BJ (cell line): ENCODE results near the gene CLK4. TPM values are rescaled to one million over a fixed set of nuclear protein-coding genes. Genes with fewer than 3 reads are reported as not detected.
"Not testable (repeated sequence)": the region's sequence is repeated elsewhere in the genome, so short reads cannot be mapped to it uniquely, and the experiment has no call there.

Source experiments
- CTCF ChIA-PET: fragments of 350-600 bp; formaldehyde crosslinking; extraction: SDS; loops from one replicate; lab custom pipeline; 2021; ENCODE audit warnings: antibody characterized with exemption, inconsistent platforms; lab: Yijun Ruan, JAX
- POLR2A ChIA-PET: fragments of 300-600 bp; sonication (Branson Sonifier 250); formaldehyde crosslinking; extraction: SDS; loops from one replicate; lab custom pipeline; 2021; ENCODE audit warnings: antibody characterized with exemption; lab: Charles Lee
- DNase-seq: peaks from one replicate; pipeline ENCODE4 v3.0.0-alpha.2; 2011; ENCODE audit warnings: low read depth
- H3K27me3 ChIP-seq: 2 replicates; pipeline ENCODE4 v1.6.0; 2011; ENCODE audit warnings: low read length; ENCODE audit not compliant: control insufficient read depth, insufficient read depth
- H3K36me3 ChIP-seq: 2 replicates; pipeline ENCODE4 v1.5.1; 2011; ENCODE audit warnings: low read length; ENCODE audit not compliant: control insufficient read depth, insufficient read depth
- H3K4me3 ChIP-seq: 2 replicates; pipeline ENCODE4 v1.5.1; 2011; ENCODE audit warnings: low read depth, mild to moderate bottlenecking, control low read depth, low read length
- CTCF ChIP-seq: IDR thresholded peaks from 2 replicates; pipeline ENCODE4 v1.5.1; 2011; ENCODE audit warnings: low read depth, mild to moderate bottlenecking, control low read depth, inconsistent platforms, low read length, moderate library complexity; ENCODE audit not compliant: insufficient read depth
- polyA plus RNA-seq: library from polyadenylated mRNA; depleted of rRNA; stranded (reverse); fragments of >200 nt; gene quantifications from 2 replicates; pipeline ENCODE4 v1.2.3, GENCODE V29; 2011

Gene CLK4
- polyA plus RNA-seq, 1 experiment = 12.4 TPM

GRCh38 chr5:178588769-178589168 lies 38.1 kb downstream of the CLK4 start:
- DNase-seq = no peak
- no peak overlapping the region for H3K4me3 ChIP-seq
- POLR2A ChIA-PET = no interaction called here
- H3K27me3 ChIP-seq = peaks cover 9% of the 10 kb centered on the region
- CTCF ChIA-PET = interaction anchor here (0.9 kb wide), 1 partner anchor 309 kb away, joined by 3 read pairs; no protein-coding TSS in a partner anchor
- no peak for TF ChIP-seq CTCF
- H3K36me3 ChIP-seq = no peaks in the 10 kb centered on the region

DNA sequence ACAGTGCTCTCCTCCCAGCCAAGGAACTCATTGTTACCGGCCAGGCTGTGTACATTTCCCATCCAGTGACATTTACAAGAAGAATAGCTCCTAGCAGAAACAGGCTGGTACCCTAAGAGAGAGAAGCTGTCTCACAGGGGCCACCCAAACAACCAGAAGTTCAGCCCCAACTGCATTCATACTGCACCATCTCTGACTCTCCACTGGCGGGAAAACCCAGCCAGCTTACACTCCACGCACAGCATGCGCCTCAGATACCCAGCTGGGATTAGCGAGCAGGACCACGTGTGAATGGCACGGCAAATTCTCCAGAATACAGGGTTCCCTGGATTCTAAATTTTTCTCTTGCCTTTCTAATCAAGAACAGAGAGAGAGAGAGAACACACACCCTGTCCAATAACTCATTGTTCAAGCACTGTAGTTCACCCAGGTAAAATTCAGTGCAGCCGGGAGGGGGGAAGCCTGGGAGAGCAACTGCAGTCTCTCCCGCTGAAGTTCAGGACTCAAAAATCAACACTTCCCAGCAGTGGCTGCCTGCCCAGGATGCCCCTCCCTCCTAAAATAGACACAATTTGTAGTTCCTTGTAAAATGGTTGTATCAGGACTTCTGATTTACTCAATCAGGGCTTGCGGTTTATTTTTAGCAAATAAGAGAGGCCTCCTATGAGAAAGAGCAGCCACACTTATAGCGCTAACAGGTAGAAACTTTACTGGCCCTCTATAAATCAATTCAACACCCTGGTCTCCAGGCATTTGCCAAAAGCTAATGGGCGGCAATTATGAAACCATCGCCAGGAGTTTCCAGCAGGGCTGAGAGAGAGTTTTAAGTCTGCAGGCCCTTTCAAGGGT lies 38.9 kb downstream of the CLK4 start:
- DNase-seq = no peak
- H3K4me3 ChIP-seq = no peak overlapping the region
- H3K36me3 ChIP-seq = no peaks in the 10 kb centered on the region
- CTCF ChIA-PET = interaction anchor here (1.2 kb wide), 1 partner anchor 38 kb away, joined by 3 read pairs; no protein-coding TSS in a partner anchor
- peaks cover 9% of the 10 kb centered on the region for H3K27me3 ChIP-seq
- POLR2A ChIA-PET = no interaction called here
- no peak for TF ChIP-seq CTCF

GRCh38 chr5:178586396-178586795 lies 40.5 kb downstream of the CLK4 start:
- H3K4me3 ChIP-seq = no peak overlapping the region
- CTCF ChIA-PET = interaction anchor here (1.2 kb wide), 1 partner anchor 36 kb away, joined by 3 read pairs; no protein-coding TSS in a partner anchor
- no peak for TF ChIP-seq CTCF
- POLR2A ChIA-PET = no interaction called here
- no peak for DNase-seq
- H3K27me3 ChIP-seq = peaks cover 8% of the 10 kb centered on the region
- H3K36me3 ChIP-seq = no peaks in the 10 kb centered on the region

GRCh38 chr5:178585421-178585820 lies 41.4 kb downstream of the CLK4 start:
- CTCF ChIA-PET, DNase-seq, H3K27me3 ChIP-seq, POLR2A ChIA-PET, H3K36me3 ChIP-seq, H3K4me3 ChIP-seq: not testable (repeated sequence)

DNA sequence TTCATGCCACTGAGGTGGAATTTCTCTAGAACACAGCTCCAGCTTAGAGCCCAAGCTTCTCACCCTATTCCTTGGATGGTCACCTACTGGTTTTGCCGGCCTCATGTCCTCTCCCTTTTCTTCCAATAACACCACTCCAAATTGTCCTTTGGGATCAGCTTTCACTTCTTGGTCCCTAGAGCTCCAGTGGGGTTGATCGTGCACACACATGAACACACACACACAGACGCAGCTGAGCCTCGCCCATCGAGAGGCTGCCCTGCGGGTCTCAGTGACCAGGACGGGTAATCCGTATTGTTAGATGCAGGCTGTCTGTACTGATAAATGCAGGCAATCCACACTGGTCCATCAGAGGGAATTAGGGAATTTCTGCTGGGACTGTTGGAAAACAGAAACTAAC lies 43.6 kb downstream of the CLK4 start:
- no peak for DNase-seq
- Histone ChIP-seq H3K4me3 (no peak overlapping the region), H3K27me3 (no peaks in the 10 kb centered on the region), H3K36me3 (no peaks in the 10 kb centered on the region)
- ChIA-PET CTCF (no interaction called here), POLR2A (no interaction called here)
- no peak for TF ChIP-seq CTCF

DNA sequence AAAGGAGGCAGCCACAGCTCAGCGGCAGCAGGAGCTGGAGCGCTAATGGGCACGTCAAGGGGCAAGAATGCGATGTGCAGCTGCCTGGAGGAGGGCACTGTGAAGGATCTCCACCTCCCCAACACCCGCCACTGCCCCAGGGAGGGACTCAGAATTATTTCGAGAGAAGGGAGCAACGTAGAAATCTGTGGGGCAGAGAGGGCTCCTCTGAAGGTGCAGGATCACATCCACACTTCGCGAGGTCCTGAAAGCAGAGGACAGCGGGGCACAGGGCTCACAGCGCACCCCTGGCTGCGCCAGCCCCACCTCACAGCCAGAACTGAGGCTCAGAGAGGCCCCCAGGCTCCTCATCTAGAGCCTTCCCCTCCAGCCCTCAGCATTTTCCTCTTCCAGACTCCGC lies 44.6 kb downstream of the CLK4 start:
- no peak for TF ChIP-seq CTCF
- DNase-seq = no peak
- ChIA-PET POLR2A (no interaction called here), CTCF (no interaction called here)
- Histone ChIP-seq H3K27me3 (no peaks in the 10 kb centered on the region), H3K4me3 (no peak overlapping the region), H3K36me3 (no peaks in the 10 kb centered on the region)
